Amygdala (tissue), 56 donors: ENCODE results near the gene ACBD6.

Source experiments
- DNase-seq, 56 donors: peaks; one replicate each; lab custom pipeline; 2025; lab: John Stamatoyannopoulos, UW

ACBD6 gene

GRCh38 chr1:180261524-180262155 lies 240.7 kb downstream of the ACBD6 start:
- DNase-seq = no peak

GRCh38 chr1:180261030-180261429 lies 241.3 kb downstream of the ACBD6 start:
- no peak for DNase-seq

DNA sequence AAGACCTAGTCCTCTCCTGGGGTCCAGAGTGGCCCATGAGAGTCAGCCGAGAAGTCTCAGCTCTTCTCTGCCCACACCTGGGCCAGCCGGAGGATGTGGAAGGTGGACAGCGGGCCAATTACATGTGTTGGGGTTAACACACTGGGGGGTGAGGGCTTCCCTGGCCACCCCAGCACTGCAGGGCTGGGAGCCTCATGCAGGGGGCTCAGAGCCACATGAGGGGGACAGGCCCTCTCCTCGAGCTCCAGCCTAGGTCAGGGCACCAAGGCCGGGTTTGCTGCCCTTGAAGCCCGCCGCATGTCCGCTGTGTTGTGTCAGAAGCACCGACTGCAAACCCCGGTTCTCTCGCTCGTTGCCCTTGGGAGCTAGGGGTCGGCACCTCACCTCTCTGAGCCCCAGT lies 241.8 kb downstream of the ACBD6 start:
- no peak for DNase-seq

GRCh38 chr1:180259431-180260338 lies 242.7 kb downstream of the ACBD6 start:
- DNase-seq = no peak

DNA sequence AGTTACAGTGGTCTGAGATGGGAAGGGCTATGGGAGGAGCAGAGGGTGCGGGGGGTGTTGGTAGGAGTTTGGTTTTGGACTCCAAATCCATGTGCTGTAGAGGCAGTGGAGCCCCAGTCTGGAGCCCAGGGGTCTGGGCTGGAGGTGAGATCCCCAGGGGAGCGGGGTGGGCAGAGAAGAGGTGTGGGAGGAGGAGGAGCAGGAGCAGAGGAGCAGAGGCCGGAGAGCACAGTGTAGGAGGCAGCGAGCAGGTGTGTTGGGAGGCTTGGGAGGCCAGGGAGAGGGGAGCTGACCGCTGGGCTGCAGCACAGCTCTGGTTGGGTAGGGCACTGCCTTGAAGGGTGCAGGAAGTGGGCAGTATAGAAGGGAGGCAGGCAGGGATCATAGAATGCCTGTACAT lies 243.4 kb downstream of the ACBD6 start:
- no peak for DNase-seq

GRCh38 chr1:180258290-180258689 lies 244.1 kb downstream of the ACBD6 start:
- DNase-seq = no peak

GRCh38 chr1:180257486-180257885 lies 244.9 kb downstream of the ACBD6 start:
- DNase-seq = no peak

DNA sequence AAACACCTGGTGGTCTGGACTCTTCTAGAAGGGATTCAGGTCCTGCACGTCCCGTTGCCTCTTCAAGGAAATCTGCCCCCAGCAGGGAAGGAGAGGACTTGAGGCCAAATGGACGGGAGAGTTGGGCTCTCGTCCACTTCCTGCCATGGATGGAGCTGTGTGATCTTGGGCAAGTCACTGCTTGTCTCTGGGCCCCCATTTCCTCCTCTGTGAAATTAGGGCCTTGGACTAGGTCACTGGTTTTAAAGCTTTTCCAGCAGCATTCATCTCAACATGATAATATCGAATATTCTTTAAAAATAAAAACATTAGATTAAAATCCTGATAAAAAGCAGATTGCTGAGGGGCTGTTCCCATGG lies 245.4 kb downstream of the ACBD6 start:
- DNase-seq = no peak

- DNase-seq = no peak
Observed at GRCh38 chr1:180256341-180257027, 245.9 kb downstream of the ACBD6 start.

DNA sequence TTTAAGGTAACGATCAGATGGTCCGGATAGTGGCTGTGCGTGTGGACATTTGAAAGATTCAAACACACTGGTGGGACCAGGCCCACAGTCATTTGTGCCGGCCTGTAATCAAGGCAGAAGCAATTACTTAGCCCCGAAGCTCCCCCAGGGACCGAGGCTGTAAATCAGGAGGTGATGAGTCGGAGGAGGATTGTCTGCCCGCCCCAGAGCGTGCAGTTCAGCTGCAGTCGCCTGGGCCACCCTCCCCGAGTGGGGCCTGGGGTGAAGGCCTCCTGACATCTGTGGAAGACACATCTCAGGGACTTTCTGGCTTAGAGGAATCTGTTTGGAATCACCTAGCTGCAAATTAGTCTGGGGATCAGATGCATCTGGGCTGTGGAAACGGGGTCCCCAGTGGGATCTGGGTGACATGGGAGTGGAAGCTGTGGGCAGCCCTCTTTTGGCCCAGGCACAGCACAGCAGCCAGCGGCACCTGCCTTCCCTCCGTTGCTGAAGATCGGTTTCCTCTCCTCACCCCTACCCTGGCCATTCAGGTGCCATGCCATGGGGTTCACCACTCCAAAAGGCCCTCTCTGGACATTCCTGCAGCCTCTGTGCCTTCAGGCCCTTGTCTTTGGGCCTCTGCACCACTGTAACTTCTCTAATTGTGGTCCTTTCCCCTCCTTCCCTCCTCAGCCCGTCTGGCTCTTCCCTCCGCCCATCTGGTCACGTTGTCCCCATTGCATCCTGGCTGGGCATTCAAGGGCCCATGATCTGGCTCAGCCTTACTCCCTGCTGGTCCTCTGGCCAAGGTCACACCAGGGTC lies 246.6 kb downstream of the ACBD6 start:
- no peak for DNase-seq

- DNase-seq = no peak
Observed at GRCh38 chr1:180254854-180255253, 247.5 kb downstream of the ACBD6 start.

DNA sequence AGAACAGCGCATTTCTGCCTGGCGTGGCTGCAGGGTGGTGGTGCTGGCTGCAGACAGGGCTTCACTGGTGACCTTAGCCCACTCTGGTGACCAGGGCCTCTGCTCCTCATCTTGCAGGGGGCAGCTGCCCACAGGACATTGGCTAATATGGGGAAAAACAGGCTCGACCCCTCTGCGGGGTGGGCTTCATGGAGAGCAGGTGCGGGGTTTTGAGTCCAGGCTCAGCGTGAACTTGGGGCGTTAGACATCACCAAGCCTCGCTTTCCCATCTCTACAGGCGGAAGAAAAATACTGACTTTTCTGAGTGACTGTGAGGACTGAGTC lies 247.9 kb downstream of the ACBD6 start:
- no peak for DNase-seq

DNA sequence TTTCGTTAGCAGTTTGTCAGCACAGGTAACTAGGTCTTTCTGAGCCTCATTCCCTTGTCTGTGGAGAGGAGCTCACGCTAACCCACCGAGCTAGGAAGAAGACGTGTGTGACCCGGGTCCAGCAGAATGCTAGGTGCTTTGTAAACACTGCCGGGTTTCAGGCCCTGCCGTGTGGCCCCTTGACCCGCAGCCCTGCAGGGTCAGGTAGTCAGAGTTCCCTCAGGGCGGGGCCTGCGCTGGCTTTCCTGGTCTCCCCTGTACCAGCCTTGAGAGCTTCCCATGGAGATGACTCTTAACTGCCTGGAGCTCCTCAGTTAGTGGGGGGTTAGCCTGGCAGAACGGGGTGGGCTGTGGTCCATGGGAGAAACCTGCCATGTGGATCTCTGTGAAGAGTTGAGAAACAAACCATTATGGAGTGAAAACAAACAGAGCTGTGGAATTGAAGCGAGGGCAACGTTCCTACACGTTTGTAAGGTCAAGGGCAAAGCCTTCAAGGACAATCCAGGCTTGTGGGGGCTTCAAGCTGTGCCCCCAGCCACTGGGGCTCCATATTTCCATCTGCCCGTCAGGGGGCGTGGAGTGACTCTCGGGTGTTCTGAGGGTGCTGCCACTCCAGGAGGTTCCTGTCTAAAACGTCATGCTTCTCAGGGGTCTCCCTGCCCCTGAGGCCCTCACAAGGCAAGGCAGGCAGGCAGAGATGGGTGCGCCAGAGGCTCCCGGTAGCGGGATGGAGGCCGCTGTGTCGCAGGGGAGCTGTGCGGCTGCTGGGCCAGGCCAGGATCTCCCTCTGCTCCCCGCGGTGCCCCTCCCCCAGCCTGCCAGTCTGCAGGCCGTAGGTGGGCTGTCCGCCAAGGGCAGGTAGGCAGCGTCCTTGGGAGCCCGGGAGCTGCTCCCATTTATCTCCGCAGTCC lies 248.5 kb downstream of the ACBD6 start:
- DNase-seq = no peak

DNA sequence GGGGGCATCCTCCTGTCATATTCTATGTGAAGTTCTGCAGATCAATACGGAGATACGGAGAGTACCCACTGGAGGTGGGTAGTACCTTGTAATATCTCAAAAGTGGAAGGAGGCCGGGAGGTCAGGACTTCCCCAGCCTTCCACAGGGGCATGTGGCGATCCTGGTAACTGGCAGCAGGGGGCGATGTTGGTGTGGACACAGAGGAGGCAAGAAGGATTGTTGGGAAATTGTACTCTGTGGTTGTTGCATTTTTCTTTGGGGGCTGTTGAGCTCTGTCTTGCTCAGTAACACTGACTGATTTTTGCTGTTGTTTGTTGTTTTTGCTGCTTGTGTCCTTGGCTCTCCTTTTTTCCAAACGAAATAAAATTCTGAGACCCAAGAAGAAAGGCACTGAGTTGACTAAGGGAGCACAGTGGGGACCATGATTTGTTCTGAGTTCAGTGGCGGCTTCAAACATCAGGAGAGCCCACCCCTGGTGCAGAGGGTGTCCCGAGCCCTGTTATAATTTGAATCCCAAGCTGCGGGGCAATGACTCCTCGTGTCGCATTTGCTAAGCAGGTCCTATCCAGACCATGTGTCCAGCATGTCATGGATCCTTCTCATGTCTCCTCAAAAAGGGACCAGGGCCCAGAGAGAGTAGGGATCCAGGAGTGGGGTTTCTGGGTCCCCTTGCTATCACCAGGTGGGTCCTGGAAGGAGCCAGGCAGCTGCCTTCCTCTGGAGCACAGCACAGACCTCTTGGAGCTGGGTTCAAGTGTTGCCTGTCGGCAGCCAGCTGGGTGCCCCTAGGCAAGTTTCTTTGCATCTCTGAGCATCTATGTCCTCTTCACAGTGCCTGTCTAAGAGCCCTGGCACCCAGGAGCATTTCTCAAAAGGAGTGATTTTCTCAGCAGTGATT lies 249.5 kb downstream of the ACBD6 start:
- DNase-seq = peak in 16 of 56 donors; percentile 4 to 53 (median 16)

- no peak for DNase-seq
Observed at GRCh38 chr1:180251526-180252305, 250.7 kb downstream of the ACBD6 start.

- DNase-seq = no peak
Observed at GRCh38 chr1:180250883-180251509, 251.4 kb downstream of the ACBD6 start.

DNA sequence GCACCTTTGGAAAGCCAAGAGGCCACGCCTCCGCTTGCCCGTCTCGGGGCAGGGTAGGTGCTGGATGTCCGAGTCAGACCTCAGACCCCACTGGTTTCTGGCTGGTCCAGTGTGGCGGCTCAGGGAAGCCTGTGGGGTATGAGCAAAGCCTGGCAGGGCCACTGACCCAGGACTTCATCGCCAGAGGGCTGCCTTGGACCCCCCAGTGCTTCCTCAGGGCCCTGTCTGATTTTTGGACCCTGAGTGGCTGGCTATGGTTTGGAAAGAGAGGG lies 251.9 kb downstream of the ACBD6 start:
- DNase-seq = no peak
